ENCODE data around the gene GHR.

DNA sequence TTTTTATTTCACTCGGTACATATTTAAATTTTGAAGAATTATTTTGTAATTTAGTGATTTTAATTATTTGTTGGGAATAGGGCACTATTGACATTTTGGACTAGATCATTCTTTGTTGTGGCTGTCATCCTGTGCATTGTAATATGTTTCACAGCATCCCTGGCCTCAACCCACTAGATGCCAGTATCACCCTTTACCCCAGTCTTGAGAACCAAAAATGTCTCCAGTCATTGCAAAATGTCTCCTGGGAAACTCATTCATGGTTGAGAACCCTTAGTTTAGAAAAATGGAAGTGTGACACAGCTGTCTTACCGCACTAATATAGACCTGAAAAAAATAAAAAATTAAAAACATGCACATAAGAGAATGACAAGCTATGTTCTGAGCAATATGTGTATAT, 245.0 kb downstream of the GHR start:
- TF ChIP-seq POLR2A (IDR thresholded peaks at IDR 0.05) = no peak
- TF ChIP-seq, protein P1, sequence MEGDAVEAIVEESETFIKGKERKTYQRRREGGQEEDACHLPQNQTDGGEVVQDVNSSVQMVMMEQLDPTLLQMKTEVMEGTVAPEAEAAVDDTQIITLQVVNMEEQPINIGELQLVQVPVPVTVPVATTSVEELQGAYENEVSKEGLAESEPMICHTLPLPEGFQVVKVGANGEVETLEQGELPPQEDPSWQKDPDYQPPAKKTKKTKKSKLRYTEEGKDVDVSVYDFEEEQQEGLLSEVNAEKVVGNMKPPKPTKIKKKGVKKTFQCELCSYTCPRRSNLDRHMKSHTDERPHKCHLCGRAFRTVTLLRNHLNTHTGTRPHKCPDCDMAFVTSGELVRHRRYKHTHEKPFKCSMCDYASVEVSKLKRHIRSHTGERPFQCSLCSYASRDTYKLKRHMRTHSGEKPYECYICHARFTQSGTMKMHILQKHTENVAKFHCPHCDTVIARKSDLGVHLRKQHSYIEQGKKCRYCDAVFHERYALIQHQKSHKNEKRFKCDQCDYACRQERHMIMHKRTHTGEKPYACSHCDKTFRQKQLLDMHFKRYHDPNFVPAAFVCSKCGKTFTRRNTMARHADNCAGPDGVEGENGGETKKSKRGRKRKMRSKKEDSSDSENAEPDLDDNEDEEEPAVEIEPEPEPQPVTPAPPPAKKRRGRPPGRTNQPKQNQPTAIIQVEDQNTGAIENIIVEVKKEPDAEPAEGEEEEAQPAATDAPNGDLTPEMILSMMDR (IDR thresholded peaks at IDR 0.05) = no peak
